ENCODE data around the gene COL12A1.

The COL12A1 gene

GRCh38 chr6:75142721-75143120 is 63.1 kb downstream of the COL12A1 start:
- DNase-seq (ENCODE audit: low read depth): no peak

- DNase-seq (ENCODE audit: low read depth): no peak
Observed at GRCh38 chr6:75135876-75136275, 70.0 kb downstream of the COL12A1 start.

- no peak for DNase-seq (ENCODE audit: low read depth)
Observed at GRCh38 chr6:75135450-75135849, 70.4 kb downstream of the COL12A1 start.

GRCh38 chr6:75130784-75131183 is 75.1 kb downstream of the COL12A1 start:
- no peak for DNase-seq (ENCODE audit: low read depth)

GRCh38 chr6:75128878-75129570 is 76.8 kb downstream of the COL12A1 start:
- no peak for DNase-seq (ENCODE audit: low read depth)

GRCh38 chr6:75126518-75126917 is 79.3 kb downstream of the COL12A1 start:
- DNase-seq (ENCODE audit: low read depth): no peak

- no peak for DNase-seq (ENCODE audit: low read depth)
Observed at GRCh38 chr6:75124983-75125382, 80.9 kb downstream of the COL12A1 start.

GRCh38 chr6:75124085-75124484 is 81.8 kb downstream of the COL12A1 start:
- no peak for DNase-seq (ENCODE audit: low read depth)

GRCh38 chr6:75118925-75119515 is 86.8 kb downstream of the COL12A1 start:
- DNase-seq (ENCODE audit: low read depth): no peak

- no peak for DNase-seq (ENCODE audit: low read depth)
Observed at GRCh38 chr6:75117701-75118100, 88.2 kb downstream of the COL12A1 start.

GRCh38 chr6:75116946-75117345 is 88.9 kb downstream of the COL12A1 start:
- DNase-seq (ENCODE audit: low read depth): no peak

- no peak for DNase-seq (ENCODE audit: low read depth)
Observed at GRCh38 chr6:75115481-75115880, 90.4 kb downstream of the COL12A1 start.

GRCh38 chr6:75114806-75115205 is 91.0 kb downstream of the COL12A1 start:
- no peak for DNase-seq (ENCODE audit: low read depth)

GRCh38 chr6:75114195-75114594 is 91.7 kb downstream of the COL12A1 start:
- no peak for DNase-seq (ENCODE audit: low read depth)

GRCh38 chr6:75113446-75113845 is 92.4 kb downstream of the COL12A1 start:
- DNase-seq (ENCODE audit: low read depth): no peak

GRCh38 chr6:75109765-75110164 is 96.1 kb downstream of the COL12A1 start:
- no peak for DNase-seq (ENCODE audit: low read depth)

- no peak for DNase-seq (ENCODE audit: low read depth)
Observed at GRCh38 chr6:75109022-75109421, 96.8 kb downstream of the COL12A1 start.

- no peak for DNase-seq (ENCODE audit: low read depth)
Observed at GRCh38 chr6:75108333-75108974, 97.4 kb downstream of the COL12A1 start.

- no peak for DNase-seq (ENCODE audit: low read depth)
Observed at GRCh38 chr6:75107913-75108312, 97.9 kb downstream of the COL12A1 start.

GRCh38 chr6:75106426-75106825 is 99.4 kb downstream of the COL12A1 start:
- no peak for DNase-seq (ENCODE audit: low read depth)

- no peak for DNase-seq (ENCODE audit: low read depth)
Observed at GRCh38 chr6:75103431-75103830, 102.4 kb downstream of the COL12A1 start.

GRCh38 chr6:75102301-75102700 is 103.6 kb downstream of the COL12A1 start:
- DNase-seq (ENCODE audit: low read depth): no peak

- DNase-seq (ENCODE audit: low read depth): no peak
Observed at GRCh38 chr6:75101896-75102295, 104.0 kb downstream of the COL12A1 start.

- DNase-seq (ENCODE audit: low read depth): peak; percentile 75
Observed at GRCh38 chr6:75098709-75099108, 107.1 kb downstream of the COL12A1 start.
